Stimulated activated CD4-positive, alpha-beta T cell treated with anti-CD3 and anti-CD28 coated beads, TNF-alpha, amount 100 ng/mL, for 48 hours (primary cell): Measurements from ENCODE around the gene LPP.

Source experiments
- DNase-seq, 3 donors: peaks; one replicate each; pipeline ENCODE4 v3.0.0-alpha.2; 2020; ENCODE audit warnings: low read depth in 3 of 3

The LPP gene

GRCh38 chr3:188197388-188197847 is 43.5 kb downstream of the LPP start:
- no peak for DNase-seq

- no peak for DNase-seq
Observed at GRCh38 chr3:188198001-188198400, 44.0 kb downstream of the LPP start.

GRCh38 chr3:188198760-188199327 is 44.9 kb downstream of the LPP start:
- no peak for DNase-seq

- DNase-seq = no peak
Observed at GRCh38 chr3:188199386-188199785, 45.4 kb downstream of the LPP start.

GRCh38 chr3:188200481-188200880 is 46.5 kb downstream of the LPP start:
- DNase-seq = no peak

- DNase-seq = no peak
Observed at GRCh38 chr3:188202358-188203138, 48.6 kb downstream of the LPP start.

GRCh38 chr3:188204526-188204925 is 50.6 kb downstream of the LPP start:
- DNase-seq = no peak

GRCh38 chr3:188205992-188206416 is 52.0 kb downstream of the LPP start:
- DNase-seq = no peak

- DNase-seq = no peak
Observed at GRCh38 chr3:188206787-188207186, 52.8 kb downstream of the LPP start.

GRCh38 chr3:188207941-188208515 is 54.1 kb downstream of the LPP start:
- no peak for DNase-seq

GRCh38 chr3:188208516-188208981 is 54.6 kb downstream of the LPP start:
- DNase-seq = no peak

- no peak for DNase-seq
Observed at GRCh38 chr3:188209034-188209433, 55.1 kb downstream of the LPP start.

GRCh38 chr3:188209740-188210139 is 55.8 kb downstream of the LPP start:
- DNase-seq = no peak

- DNase-seq = no peak
Observed at GRCh38 chr3:188211476-188211875, 57.5 kb downstream of the LPP start.

GRCh38 chr3:188212308-188212969 is 58.5 kb downstream of the LPP start:
- no peak for DNase-seq

GRCh38 chr3:188214442-188214841 is 60.5 kb downstream of the LPP start:
- DNase-seq = no peak

- DNase-seq = no peak
Observed at GRCh38 chr3:188215129-188215528, 61.2 kb downstream of the LPP start.

- DNase-seq = no peak
Observed at GRCh38 chr3:188217011-188217463, 63.1 kb downstream of the LPP start.

GRCh38 chr3:188217726-188218125 is 63.8 kb downstream of the LPP start:
- no peak for DNase-seq

- no peak for DNase-seq
Observed at GRCh38 chr3:188218603-188219002, 64.6 kb downstream of the LPP start.

GRCh38 chr3:188219147-188219546 is 65.2 kb downstream of the LPP start:
- DNase-seq = no peak

- no peak for DNase-seq
Observed at GRCh38 chr3:188220097-188220788, 66.3 kb downstream of the LPP start.
